UCSD-AML1 (cell line): Measurements from ENCODE around the gene SLC1A7.

Source experiments
- DNase-seq: peaks from one replicate; lab custom pipeline; 2025; ENCODE audit not compliant: unreplicated experiment; lab: John Stamatoyannopoulos, UW

The SLC1A7 gene

GRCh38 chr1:53116307-53116810, 26.1 kb downstream of the SLC1A7 start:
- no peak for DNase-seq

DNA sequence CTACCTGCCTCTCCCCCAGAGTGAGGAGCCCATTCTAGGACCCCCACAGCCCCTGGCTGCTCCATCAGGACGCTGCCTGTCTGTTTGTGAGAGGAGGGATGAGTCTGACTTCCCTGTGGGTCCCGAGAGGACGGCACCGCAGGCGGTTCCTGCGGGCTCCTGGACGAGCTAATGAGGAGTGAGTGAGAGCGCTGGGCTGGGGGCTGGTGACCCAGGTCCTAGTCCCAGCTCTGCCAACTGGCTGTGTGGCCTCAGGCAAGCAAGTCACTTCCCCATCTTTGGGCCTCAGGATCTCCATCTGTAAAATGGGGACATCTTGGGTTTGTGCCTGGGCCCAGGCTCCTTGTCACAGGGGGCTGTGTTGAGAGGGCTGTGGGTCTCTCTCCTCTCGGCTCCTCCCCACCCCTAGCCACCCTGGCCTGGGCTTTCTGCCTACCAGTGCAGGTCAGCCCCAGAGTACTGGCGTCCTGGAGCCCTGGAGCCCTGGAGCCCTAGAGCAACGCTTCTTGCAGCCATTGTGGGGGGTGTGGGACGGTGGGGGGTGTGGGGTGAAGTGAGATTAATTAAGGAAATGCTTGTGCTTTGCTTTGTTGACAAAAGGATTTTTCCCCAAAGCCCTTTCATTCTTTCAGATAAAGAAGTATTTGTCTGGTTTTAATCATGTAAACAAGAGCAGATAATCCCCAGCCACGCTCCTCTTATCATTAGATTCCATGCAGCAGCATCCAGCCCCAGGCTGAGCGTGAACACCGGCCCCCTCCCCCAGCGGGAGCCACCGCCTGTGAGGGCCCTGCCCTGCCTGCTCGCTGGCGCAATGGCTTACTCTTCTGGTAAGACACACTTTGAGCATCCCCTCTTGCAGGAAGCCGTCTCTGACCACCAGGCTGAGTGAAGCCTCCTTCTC, 26.8 kb downstream of the SLC1A7 start:
- no peak for DNase-seq

GRCh38 chr1:53114581-53115400, 27.6 kb downstream of the SLC1A7 start:
- DNase-seq, result no peak

- DNase-seq, result no peak
These were observed 28.3 kb downstream of the SLC1A7 start for GRCh38 chr1:53114090-53114489.

- no peak for DNase-seq
These were observed 29.6 kb downstream of the SLC1A7 start for GRCh38 chr1:53112861-53113260.

DNA sequence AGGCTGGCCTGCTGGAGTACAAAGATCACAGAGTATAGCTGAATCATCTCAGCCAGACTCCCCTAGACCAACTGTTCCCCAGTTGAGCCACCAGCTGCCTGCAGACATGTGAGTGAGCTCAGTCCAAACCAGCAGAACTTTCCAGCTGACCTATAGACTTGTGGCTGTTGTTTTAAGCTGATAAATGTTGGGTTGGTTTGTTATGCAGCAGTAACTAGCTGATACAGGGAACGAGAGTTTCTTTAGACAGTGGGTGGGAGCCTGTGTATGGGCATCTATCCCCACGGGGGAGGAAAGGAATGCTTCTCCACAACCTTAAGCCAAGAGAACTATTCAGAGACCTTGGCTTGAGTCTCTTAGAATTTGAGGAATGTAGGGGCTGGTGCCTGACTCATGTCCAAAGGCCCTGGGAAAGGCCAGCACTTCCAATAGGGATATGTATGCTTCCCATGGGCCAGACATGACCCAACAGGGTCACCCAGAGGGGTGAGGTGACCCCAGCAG, 30.1 kb downstream of the SLC1A7 start:
- DNase-seq, result no peak

DNA sequence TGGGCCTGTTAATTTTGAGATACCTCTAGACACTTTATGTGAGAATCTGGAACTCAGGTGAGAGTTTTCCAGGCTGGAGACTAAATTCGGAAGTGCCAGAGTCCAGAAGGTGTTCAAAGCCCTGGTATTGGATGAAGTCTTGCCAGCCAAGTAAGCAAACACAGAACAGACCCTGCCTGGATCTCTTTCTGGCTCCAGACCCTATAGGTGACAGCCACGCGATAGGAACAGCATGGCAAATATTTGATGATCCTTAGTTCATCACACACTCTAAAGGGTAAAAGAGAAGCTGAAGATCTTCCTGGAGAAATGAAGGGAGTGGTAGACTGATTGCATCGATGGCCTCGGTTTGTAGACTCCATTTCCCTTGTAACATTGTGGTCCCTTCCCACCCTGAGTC, 30.7 kb downstream of the SLC1A7 start:
- DNase-seq, result no peak

GRCh38 chr1:53111073-53111556, 31.3 kb downstream of the SLC1A7 start:
- DNase-seq, result no peak

GRCh38 chr1:53110370-53111072, 31.9 kb downstream of the SLC1A7 start:
- DNase-seq, result no peak

DNA sequence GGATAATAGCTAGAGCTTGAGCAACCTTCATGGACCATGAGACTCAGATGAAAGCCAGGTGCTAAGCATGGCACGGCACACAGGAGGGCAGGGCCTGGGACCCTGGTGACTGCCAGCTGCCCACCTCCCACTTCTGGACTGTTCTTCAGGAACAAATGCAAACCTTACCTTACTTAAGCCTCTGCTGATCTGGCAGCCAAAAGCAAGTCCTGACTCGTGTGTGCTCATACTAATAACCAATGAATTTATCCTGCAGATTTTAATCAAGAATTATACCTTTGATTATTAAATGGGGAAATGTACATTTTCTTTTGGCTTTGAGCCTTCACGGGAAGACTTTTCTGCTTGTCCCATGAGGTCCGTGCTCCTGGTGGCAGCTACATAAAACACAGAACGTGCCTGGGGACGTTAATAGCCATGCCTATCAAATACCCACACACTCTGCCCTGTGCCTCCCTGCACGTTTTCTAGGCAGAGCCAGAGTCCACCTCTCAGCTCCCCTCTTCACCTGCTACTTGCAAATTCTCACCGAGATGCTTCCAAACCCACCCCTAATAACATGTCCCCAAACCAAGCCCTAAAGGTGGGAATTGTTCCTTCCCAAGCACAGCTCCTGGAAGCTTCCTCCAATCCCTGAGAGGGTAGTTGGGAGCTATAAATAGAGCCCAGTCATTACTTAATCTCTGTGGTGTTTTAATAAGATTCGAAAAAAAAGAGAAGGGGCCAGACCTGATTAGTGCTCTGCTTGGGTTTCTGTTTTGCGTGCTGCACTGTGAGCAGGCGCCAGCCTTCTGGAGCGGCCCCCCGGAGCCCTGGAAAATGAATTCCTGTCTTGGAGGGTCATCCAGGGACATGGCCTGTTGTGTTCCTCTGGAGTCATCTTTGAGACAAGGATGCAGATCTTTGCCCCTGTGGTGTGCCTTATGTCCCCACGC, 33.5 kb downstream of the SLC1A7 start:
- DNase-seq, result no peak

DNA sequence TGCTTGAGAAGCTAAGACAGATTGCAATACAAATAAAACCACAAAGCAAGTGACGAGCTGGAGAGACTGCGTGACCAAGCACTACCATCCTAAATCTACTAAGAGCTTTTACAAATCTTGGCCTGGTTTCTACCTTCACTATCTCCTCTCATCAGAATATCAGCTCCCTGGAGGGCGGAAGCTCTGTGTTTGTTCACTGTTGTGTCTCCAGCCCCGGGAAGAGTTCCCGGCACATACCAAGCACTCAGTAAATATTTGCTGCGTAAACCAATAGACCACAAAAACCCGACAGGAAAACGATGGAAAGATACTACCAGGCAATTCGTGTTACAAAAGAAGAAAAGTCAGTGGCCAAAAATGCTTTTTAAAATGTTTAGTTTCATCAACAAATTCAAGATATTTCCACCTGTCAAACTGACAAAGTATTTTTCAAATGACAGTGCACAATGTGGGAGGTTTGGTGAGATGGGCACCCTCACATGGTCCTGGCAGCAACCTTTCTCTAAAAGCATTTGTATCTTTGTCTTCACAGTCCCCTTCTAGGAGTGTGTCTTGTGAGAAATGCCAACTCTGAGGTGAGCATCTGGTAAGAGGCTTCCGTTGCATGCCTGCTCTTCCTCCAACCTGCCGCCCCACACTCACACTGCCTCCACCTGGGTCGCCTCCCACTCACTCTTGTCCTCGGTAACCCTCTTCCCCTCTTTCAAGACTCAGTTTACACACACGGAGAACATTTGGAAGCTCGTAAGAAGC, 34.7 kb downstream of the SLC1A7 start:
- no peak for DNase-seq

DNA sequence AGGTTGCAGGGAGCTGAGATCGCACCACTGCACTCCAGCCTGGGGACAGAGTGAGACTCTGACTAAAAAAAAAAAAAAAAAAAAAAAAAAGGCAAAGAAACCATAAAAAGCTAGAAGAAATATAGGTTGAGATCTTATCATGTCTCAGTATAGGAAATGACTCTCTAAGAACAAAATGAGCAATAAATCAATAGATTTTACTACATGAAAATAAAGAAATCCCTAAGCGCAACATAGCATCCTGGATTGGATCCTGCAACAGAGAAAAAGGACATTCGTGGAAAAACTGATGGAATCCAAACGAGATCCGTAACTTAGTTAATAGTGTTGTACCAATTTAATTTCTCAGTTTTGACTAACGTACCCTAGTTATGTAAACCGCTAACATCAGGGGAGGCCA, 35.3 kb downstream of the SLC1A7 start:
- DNase-seq, result no peak

- DNase-seq, result peak; percentile 30
These were observed 38.0 kb downstream of the SLC1A7 start for GRCh38 chr1:53104289-53104913.

DNA sequence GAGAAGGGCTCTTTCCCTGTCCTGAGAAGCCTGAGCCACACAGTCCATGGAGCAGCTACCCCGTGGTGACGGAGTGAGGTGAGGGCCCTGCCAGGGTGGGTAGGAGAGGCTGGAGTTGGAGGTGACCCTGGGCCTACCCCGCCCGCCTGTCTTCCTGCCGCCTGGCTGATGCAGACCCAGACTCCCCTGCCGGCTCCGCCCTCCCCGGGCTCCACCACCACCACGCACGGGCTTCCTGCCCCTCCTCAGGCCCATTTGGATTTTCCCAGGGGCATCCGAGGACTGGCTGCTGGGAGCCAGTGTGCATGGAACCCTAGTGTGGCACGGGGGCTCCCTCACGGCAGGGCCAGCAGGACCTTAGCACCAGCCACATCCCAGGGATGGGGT, 47.9 kb downstream of the SLC1A7 start:
- no peak for DNase-seq

DNA sequence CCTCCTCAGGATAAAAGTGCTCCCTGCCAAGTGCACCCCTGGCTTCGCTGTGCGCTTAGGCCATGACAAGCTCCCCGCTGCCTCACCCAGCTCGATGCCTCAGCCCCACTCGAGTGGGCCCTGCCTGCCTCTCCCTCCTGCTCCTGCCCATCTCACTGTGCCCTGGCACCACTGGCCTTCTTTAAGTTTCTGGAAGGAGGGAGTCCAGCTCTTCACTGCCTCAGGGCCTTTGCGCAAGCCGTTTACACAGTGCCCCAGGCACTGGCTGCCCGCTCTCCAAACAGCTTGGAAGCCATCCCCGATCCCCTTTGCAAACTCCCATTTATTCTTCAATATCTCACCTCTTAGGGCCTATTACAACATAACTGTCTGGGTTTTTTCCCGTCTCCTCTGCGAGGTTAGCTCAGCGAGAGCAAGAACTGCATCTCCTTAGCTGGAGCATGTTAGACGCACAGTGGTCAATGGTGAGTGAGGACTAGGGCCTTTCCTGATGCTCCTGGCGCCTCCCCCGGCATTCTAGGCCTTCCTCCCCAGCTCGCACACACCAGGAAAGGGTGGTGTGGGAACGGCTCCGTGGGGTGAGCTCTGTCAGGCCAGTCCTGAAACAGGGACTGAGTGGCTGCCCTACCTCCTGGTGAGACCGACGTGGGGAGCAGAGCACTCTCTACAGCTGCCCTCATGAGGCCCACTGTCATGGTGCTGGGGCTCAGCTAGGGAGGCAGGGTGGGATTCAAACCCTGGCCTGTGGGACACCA, 48.5 kb downstream of the SLC1A7 start:
- DNase-seq, result no peak

- no peak for DNase-seq
These were observed 49.0 kb downstream of the SLC1A7 start for GRCh38 chr1:53093451-53093754.

DNA sequence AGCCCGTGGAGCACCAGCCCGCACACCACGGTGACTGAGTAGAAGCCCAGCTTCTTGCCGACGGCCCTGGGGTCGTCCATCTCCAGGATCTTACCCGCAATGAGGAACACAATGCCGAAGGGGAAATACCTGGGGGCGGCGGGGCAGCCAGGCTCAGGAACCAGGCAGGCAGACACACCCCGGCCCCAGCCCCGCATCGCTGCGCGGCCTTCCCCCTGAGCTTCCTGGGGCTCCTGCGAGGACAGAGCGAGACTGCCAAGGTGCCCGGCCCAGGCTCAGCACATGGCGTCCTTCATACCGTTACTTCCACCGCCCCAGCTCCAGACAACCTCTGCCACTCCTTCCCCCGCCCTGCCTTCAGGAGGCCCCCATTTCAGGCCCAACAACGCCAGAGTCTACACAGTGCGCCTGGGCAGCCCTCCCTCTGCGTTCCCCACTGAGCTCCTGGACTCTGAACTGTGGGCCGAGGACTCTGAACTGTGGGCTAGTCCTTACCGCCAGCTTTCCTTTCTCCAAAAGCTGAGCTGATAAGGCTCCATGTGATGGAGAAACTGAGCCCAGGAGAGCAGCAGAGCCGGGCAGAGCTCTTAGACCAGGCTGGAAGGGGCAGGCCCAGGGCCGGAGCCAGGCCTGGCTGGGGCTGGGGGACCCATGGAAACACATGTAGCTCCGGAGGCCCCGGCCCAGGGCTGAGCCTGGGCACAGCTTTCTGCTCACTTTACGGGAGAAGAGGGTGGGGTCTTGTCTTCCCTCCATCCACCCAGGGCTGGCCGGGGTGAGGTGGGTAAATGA, 49.6 kb downstream of the SLC1A7 start:
- no peak for DNase-seq
